Measurements from ENCODE around the gene CELF1.

DNA sequence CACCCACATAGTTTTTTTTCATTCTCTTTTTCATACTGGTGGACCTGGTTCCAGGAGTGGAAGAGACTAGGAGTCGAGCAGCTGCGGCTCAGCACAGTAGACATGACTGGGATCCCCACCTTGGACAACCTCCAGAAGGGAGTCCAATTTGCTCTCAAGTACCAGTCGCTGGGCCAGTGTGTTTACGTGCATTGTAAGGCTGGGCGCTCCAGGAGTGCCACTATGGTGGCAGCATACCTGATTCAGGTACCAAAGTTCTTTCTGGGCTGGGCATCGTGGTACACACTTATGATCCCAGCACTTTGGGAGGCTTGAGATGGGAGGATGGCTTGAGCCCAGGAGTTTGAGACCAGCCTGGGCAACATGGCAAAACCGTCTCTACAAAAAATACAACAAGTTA lies 16.7 kb upstream of the CELF1 start:
- TF ChIP-seq, protein P1, sequence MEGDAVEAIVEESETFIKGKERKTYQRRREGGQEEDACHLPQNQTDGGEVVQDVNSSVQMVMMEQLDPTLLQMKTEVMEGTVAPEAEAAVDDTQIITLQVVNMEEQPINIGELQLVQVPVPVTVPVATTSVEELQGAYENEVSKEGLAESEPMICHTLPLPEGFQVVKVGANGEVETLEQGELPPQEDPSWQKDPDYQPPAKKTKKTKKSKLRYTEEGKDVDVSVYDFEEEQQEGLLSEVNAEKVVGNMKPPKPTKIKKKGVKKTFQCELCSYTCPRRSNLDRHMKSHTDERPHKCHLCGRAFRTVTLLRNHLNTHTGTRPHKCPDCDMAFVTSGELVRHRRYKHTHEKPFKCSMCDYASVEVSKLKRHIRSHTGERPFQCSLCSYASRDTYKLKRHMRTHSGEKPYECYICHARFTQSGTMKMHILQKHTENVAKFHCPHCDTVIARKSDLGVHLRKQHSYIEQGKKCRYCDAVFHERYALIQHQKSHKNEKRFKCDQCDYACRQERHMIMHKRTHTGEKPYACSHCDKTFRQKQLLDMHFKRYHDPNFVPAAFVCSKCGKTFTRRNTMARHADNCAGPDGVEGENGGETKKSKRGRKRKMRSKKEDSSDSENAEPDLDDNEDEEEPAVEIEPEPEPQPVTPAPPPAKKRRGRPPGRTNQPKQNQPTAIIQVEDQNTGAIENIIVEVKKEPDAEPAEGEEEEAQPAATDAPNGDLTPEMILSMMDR (IDR thresholded peaks at IDR 0.05; ENCODE audit: poor library complexity) = no peak
- TF ChIP-seq EZH2phosphoT487 (IDR thresholded peaks at IDR 0.05; ENCODE audit: low read depth, severe bottlenecking, unreplicated experiment) = no peak

Data from hepatocyte (in vitro differentiated cells).